SK-N-SH (cell line): ENCODE results near the gene GASK1A. TPM values are rescaled to one million over a fixed set of nuclear protein-coding genes. Genes with fewer than 3 reads are reported as not detected.

Experiments
- CTCF ChIA-PET: fragments of 300-600, 350-600 bp; formaldehyde crosslinking; extraction: SDS; loops from one replicate; lab custom pipeline; 2021; lab: Yijun Ruan, JAX
- POLR2A ChIA-PET: fragments of 350-600 bp; sonication (Branson Sonifier 250); formaldehyde crosslinking; extraction: SDS; loops from one replicate; lab custom pipeline; 2020; ENCODE audit warnings: antibody characterized with exemption, inconsistent platforms; lab: Yijun Ruan, JAX
- DNase-seq: peaks from one replicate; pipeline ENCODE4 v3.0.0; 2012
- H2AFZ ChIP-seq: fragments of 200-600 bp; sonication (generic); 2 replicates; pipeline ENCODE4 v1.8.1; 2016; ENCODE audit warnings: antibody characterized with exemption, mild to moderate bottlenecking, low read depth
- H3F3A ChIP-seq: fragments of 200-600 bp; sonication (generic); replicated peaks from 2 replicates; pipeline ENCODE3; 2016; ENCODE audit warnings: antibody characterized with exemption, mild to moderate bottlenecking; ENCODE audit not compliant: insufficient read depth
- H3K27ac ChIP-seq, 2 experiments: fragments of 200-500 bp in 1 of 2; fragments of 200-600 bp in 1 of 2; sonication (Bioruptor generic) in 1 of 2; sonication (generic), shearing (Covaris generic) in 1 of 2; 2 replicates each; pipeline versions ENCODE4 v1.5.1 to v1.6.1; 2014 to 2016; ENCODE audit warnings: low read depth in 2 of 2, inconsistent platforms in 1 of 2, low read length in 1 of 2, mild to moderate bottlenecking in 1 of 2, mixed read lengths in 1 of 2
- H3K27me3 ChIP-seq: fragments of 200-600 bp; sonication (generic), shearing (Covaris generic); 2 replicates; pipeline ENCODE4 v1.6.1; 2016; ENCODE audit warnings: mixed run types; ENCODE audit not compliant: insufficient read depth
- H3K36me3 ChIP-seq, 2 experiments: fragments of 200-500 bp in 1 of 2; fragments of 200-600 bp in 1 of 2; sonication (Bioruptor generic) in 1 of 2; sonication (generic) in 1 of 2; replicated peaks in 1 of 2; 2 replicates each; pipeline versions ENCODE3 to v1.5.1; 2014 to 2016; ENCODE audit warnings: low read length in 1 of 2, mild to moderate bottlenecking in 1 of 2; ENCODE audit not compliant: insufficient read depth in 2 of 2, control insufficient read depth in 1 of 2
- H3K4me1 ChIP-seq, 2 experiments: fragments of 200-500 bp in 1 of 2; fragments of 200-600 bp in 1 of 2; sonication (Bioruptor generic) in 1 of 2; sonication (generic), shearing (Covaris generic) in 1 of 2; 2 replicates each; pipeline versions ENCODE4 v1.5.1 to v1.6.1; 2014 to 2016; ENCODE audit warnings: low read depth in 1 of 2, low read length in 1 of 2, mixed run types in 1 of 2; ENCODE audit not compliant: insufficient read depth in 2 of 2, control insufficient read depth in 1 of 2
- H3K4me2 ChIP-seq: fragments of 200-600 bp; sonication (generic), shearing (Covaris generic); 2 replicates; pipeline ENCODE4 v1.6.1; 2017; ENCODE audit warnings: mixed run types
- H3K4me3 ChIP-seq, 2 experiments: fragments of 200-500 bp in 1 of 2; fragments of 200-600 bp in 1 of 2; sonication (Bioruptor generic) in 1 of 2; sonication (generic), shearing (Covaris generic) in 1 of 2; 2 replicates each; pipeline versions ENCODE4 v1.5.1 to v1.8.1; 2014 to 2016; ENCODE audit warnings: low read depth in 2 of 2, inconsistent platforms in 1 of 2, low read length in 1 of 2, mild to moderate bottlenecking in 1 of 2, mixed read lengths in 1 of 2, moderate library complexity in 1 of 2
- H3K79me2 ChIP-seq: fragments of 200-600 bp; sonication (generic); 2 replicates; pipeline ENCODE4 v1.8.1; 2017; ENCODE audit warnings: mild to moderate bottlenecking; ENCODE audit not compliant: insufficient read depth
- H3K9ac ChIP-seq: fragments of 200-600 bp; sonication (generic); 2 replicates; pipeline ENCODE4 v1.6.1; 2017; ENCODE audit warnings: mixed run types
- H3K9me2 ChIP-seq: fragments of 200-600 bp; sonication (generic); 2 replicates; pipeline ENCODE4 v1.6.1; 2017; ENCODE audit warnings: mixed run types
- H3K9me3 ChIP-seq: fragments of 200-600 bp; sonication (generic); 2 replicates; pipeline ENCODE4 v1.6.1; 2017; ENCODE audit warnings: mixed run types, mild to moderate bottlenecking, moderate library complexity
- H4K20me1 ChIP-seq: fragments of 200-600 bp; sonication (generic); 2 replicates; pipeline ENCODE4 v1.6.1; 2017; ENCODE audit warnings: mild to moderate bottlenecking, mixed run types; ENCODE audit not compliant: insufficient read depth
- CHD2 ChIP-seq: fragments of 150-350 bp; IDR thresholded peaks from 2 replicates; pipeline ENCODE4 v1.6.1; 2018; ENCODE audit warnings: low read length; ENCODE audit not compliant: partially characterized antibody
- EP300 ChIP-seq, 2 experiments: IDR thresholded peaks; 2 replicates each; pipeline versions ENCODE4 v1.4.0 to v1.6.1; 2012; ENCODE audit warnings: borderline replicate concordance in 1 of 2, low read depth in 1 of 2, low read length in 1 of 2
- EZH2phosphoT487 ChIP-seq: fragments of 200-600 bp; sonication (generic); IDR thresholded peaks from 2 replicates; pipeline ENCODE4 v1.6.1; 2017; ENCODE audit warnings: low read depth, mixed run types, mild to moderate bottlenecking, antibody characterized with exemption, moderate library complexity, borderline replicate concordance
- FOSL2 ChIP-seq: IDR thresholded peaks from 2 replicates; pipeline ENCODE4 v1.4.0; 2012; ENCODE audit warnings: low read depth, mild to moderate bottlenecking, moderate library complexity, borderline replicate concordance
- FOXJ3 ChIP-seq: sonication (generic); formaldehyde crosslinking; IDR thresholded peaks from 2 replicates; pipeline ENCODE4 v1.5.1; 2020; ENCODE audit warnings: mild to moderate bottlenecking, missing genetic modification reagents
- GABPA ChIP-seq: IDR thresholded peaks from 2 replicates; pipeline ENCODE4 v1.4.0; 2012; ENCODE audit warnings: low read depth, mild to moderate bottlenecking
- GATA2 ChIP-seq: sonication (generic); formaldehyde crosslinking; IDR thresholded peaks from 2 replicates; pipeline ENCODE4 v1.5.0; 2020; ENCODE audit warnings: mild to moderate bottlenecking, missing genetic modification reagents
- JUND ChIP-seq: IDR thresholded peaks from 2 replicates; pipeline ENCODE4 v1.4.0; 2012
- MEF2A ChIP-seq: IDR thresholded peaks from 2 replicates; pipeline ENCODE4 v1.4.0; 2012; ENCODE audit warnings: low read depth, borderline replicate concordance
- MXI1 ChIP-seq: IDR thresholded peaks from 2 replicates; pipeline ENCODE4 v1.6.1; 2012; ENCODE audit warnings: mild to moderate bottlenecking, low read depth, low read length, improper control_type of control experiment
- NFIC ChIP-seq: IDR thresholded peaks from 2 replicates; pipeline ENCODE4 v1.4.0; 2012; ENCODE audit warnings: borderline replicate concordance
- NRF1 ChIP-seq: IDR thresholded peaks from 2 replicates; pipeline ENCODE4 v1.6.1; 2012; ENCODE audit warnings: low read depth, mild to moderate bottlenecking, low read length
- RAD21 ChIP-seq: IDR thresholded peaks from 2 replicates; pipeline ENCODE4 v1.6.1; 2012; ENCODE audit warnings: mild to moderate bottlenecking, low read length
- RCOR1 ChIP-seq: fragments of 150-350 bp; IDR thresholded peaks from 2 replicates; pipeline ENCODE4 v1.6.1; 2017; ENCODE audit warnings: antibody characterized with exemption, low read length
- RFX5 ChIP-seq: IDR thresholded peaks from 2 replicates; pipeline ENCODE4 v1.6.1; 2012; ENCODE audit warnings: mild to moderate bottlenecking, improper control_type of control experiment, low read length
- RXRA ChIP-seq: IDR thresholded peaks from 2 replicates; pipeline ENCODE4 v1.4.0; 2012; ENCODE audit warnings: low read depth, mild to moderate bottlenecking, borderline replicate concordance
- SIN3A ChIP-seq: IDR thresholded peaks from 2 replicates; pipeline ENCODE4 v1.6.1; 2012; ENCODE audit warnings: low read depth, mild to moderate bottlenecking, low read length, moderate library complexity, borderline replicate concordance
- TAF1 ChIP-seq: IDR thresholded peaks from 2 replicates; pipeline ENCODE4 v1.6.1; 2012; ENCODE audit warnings: low read depth, mild to moderate bottlenecking, low read length, moderate library complexity, borderline replicate concordance
- TCF12 ChIP-seq: IDR thresholded peaks from 2 replicates; pipeline ENCODE4 v1.4.0; 2012
- TEAD4 ChIP-seq: IDR thresholded peaks from 2 replicates; pipeline ENCODE4 v1.4.0; 2012; ENCODE audit warnings: mild to moderate bottlenecking, borderline replicate concordance; ENCODE audit not compliant: insufficient read depth
- WGBS: methylation state at CpG from one replicate; pipeline ENCODE4 v1.1.6; 2017; ENCODE audit warnings: low lambda C conversion rate; 5-methylcytosine and 5-hydroxymethylcytosine counted together
- polyA plus RNA-seq, 3 experiments: library from polyadenylated mRNA; depleted of rRNA; stranded (reverse); fragments of >200 nt; gene quantifications; 2 replicates each; pipeline ENCODE4 v1.2.3, GENCODE V29; 2012
- TF ChIP-seq, protein P1 (sequence below): fragments of 200-600 bp; sonication (generic); IDR thresholded peaks from 2 replicates; pipeline ENCODE4 v1.6.1; 2017; ENCODE audit warnings: antibody characterized with exemption, mild to moderate bottlenecking, moderate library complexity
- TF ChIP-seq, protein P2 (sequence below): IDR thresholded peaks from 2 replicates; pipeline ENCODE4 v1.4.0; 2012; ENCODE audit warnings: low read depth, borderline replicate concordance

The GASK1A gene
- polyA plus RNA-seq, 1 of the 3 experiments (the other 2 are of a cell fraction), result not detected

DNA sequence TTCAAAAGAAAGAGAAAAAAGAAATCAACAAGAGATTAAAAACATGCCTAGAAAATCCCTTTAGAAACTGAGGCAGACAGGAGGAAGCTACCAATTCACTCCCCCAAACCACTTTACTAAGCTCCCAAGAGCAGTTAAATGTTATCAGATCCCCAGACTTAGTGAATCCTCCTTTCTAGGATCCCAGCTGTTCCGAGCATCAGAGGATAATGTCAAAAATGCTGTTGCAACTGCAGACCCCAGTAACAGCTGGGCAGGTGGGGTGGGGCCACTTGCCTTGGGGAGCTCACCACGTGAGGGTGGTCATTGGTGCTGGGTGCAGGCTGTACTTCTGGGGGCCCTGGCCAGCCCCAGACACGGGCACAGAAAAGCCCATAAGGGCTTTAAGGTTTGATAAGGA, 117.7 kb downstream of the GASK1A start:
- no peaks in the 10 kb centered on the region for H3K9me3 ChIP-seq
- H3K9me2 ChIP-seq, result no peaks in the 10 kb centered on the region
- H3K4me3 ChIP-seq, result no peak overlapping the region
- H3F3A ChIP-seq, result no peaks in the 10 kb centered on the region
- ChIA-PET CTCF (interaction anchor here (0.9 to 1.5 kb wide), 2 partner anchors 135 to 407 kb away, joined by 5 to 6 read pairs; no protein-coding TSS in a partner anchor), POLR2A (no interaction called here)
- H3K27me3 ChIP-seq, result no peaks in the 10 kb centered on the region
- DNase-seq, result no peak
- no peak overlapping the region for H3K9ac ChIP-seq
- H4K20me1 ChIP-seq, result no peaks in the 10 kb centered on the region
- H2AFZ ChIP-seq, result no peak overlapping the region
- H3K4me2 ChIP-seq, result no peak overlapping the region
- H3K79me2 ChIP-seq, result no peaks in the 10 kb centered on the region
- WGBS, result 77% methylated on average over 3 of the region's 3 CpGs
- peaks cover 0 to 20% of the 10 kb centered on the region in 2 experiments; a peak in 1 of 4 replicates for H3K4me1 ChIP-seq
- no peak overlapping the region for H3K27ac ChIP-seq
- no peaks in the 10 kb centered on the region for H3K36me3 ChIP-seq
- TF ChIP-seq, protein P1, sequence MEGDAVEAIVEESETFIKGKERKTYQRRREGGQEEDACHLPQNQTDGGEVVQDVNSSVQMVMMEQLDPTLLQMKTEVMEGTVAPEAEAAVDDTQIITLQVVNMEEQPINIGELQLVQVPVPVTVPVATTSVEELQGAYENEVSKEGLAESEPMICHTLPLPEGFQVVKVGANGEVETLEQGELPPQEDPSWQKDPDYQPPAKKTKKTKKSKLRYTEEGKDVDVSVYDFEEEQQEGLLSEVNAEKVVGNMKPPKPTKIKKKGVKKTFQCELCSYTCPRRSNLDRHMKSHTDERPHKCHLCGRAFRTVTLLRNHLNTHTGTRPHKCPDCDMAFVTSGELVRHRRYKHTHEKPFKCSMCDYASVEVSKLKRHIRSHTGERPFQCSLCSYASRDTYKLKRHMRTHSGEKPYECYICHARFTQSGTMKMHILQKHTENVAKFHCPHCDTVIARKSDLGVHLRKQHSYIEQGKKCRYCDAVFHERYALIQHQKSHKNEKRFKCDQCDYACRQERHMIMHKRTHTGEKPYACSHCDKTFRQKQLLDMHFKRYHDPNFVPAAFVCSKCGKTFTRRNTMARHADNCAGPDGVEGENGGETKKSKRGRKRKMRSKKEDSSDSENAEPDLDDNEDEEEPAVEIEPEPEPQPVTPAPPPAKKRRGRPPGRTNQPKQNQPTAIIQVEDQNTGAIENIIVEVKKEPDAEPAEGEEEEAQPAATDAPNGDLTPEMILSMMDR, result no peak
- TF ChIP-seq NRF1 (no peak), MEF2A (no peak), GABPA (no peak), RFX5 (no peak), SIN3A (no peak), RCOR1 (no peak), FOXJ3 (CRISPR knock-in tag) (no peak), RAD21 (no peak), TEAD4 (no peak), MXI1 (no peak)

DNA sequence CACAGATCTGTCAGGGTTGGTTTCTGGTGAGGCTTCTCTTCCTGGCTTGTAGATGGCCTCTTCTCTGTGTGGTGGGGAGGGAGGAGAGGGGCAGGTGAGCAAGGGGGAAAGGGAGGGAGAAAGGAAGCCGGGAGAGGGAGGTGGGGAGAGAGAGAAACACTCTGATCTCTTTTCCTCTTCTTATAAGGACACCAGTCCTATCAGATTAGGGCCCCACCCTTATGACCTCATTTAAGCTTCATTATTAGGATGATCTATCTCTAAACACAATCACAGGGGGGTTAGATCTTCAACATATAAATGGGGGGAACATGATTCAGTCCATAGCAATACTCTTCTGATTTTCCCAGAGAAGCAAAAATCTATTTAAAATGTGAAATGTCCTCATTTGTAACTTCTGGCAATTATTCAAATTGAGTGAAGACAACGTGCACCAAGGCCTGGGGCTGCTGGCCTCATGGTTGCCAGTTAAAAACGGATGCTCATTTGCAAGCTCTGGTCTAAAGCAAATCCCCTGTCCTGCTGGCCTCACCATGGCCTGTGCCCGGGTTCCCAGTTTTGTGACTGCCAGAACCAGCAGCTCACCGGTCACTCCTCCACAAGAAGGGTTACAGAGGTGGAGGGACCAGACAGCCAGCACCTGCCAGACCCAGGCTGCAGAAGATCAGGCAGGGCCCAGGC, 118.4 kb downstream of the GASK1A start:
- Histone ChIP-seq H3K27me3 (no peaks in the 10 kb centered on the region), H3K79me2 (no peaks in the 10 kb centered on the region), H3K9me3 (no peaks in the 10 kb centered on the region), H3K9me2 (no peaks in the 10 kb centered on the region), H3K4me2 (no peak overlapping the region), H3K4me1 (peaks cover 0 to 20% of the 10 kb centered on the region in 2 experiments; a peak in 1 of 4 replicates)
- POLR2A ChIA-PET, result no interaction called here
- DNase-seq, result peak; percentile 30
- TF ChIP-seq CHD2 (no peak), TCF12 (no peak), NFIC (no peak), MEF2A (no peak), GATA2 (CRISPR knock-in tag) (no peak), JUND (no peak), GABPA (no peak), TEAD4 (no peak), EP300 (IDR thresholded peaks at IDR 0.05; ENCODE audit: borderline replicate concordance in 1 of 2, low read depth in 1 of 2, low read length in 1 of 2) (no peak), EZH2phosphoT487 (no peak), FOSL2 (no peak), TAF1 (no peak), RAD21 (no peak), SIN3A (no peak), RXRA (no peak), RFX5 (no peak)
- TF ChIP-seq, protein P2, sequence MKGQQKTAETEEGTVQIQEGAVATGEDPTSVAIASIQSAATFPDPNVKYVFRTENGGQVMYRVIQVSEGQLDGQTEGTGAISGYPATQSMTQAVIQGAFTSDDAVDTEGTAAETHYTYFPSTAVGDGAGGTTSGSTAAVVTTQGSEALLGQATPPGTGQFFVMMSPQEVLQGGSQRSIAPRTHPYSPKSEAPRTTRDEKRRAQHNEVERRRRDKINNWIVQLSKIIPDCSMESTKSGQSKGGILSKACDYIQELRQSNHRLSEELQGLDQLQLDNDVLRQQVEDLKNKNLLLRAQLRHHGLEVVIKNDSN, result no peak
- TF ChIP-seq, protein P1, result no peak
- TF ChIP-seq, all 33 proteins: peak for 0
- H3K27ac ChIP-seq, result no peak overlapping the region
- 60% methylated on average over 3 of the region's 5 CpGs for WGBS
- no peaks in the 10 kb centered on the region for H3K36me3 ChIP-seq
- H3F3A ChIP-seq, result no peaks in the 10 kb centered on the region
- CTCF ChIA-PET, result interaction anchor here (1.1 to 1.5 kb wide), 3 partner anchors 12 to 407 kb away, joined by 4 to 6 read pairs (median 5); no protein-coding TSS in a partner anchor
- no peak overlapping the region for H2AFZ ChIP-seq
- H4K20me1 ChIP-seq, result no peaks in the 10 kb centered on the region
- no peak overlapping the region for H3K9ac ChIP-seq
- no peak overlapping the region for H3K4me3 ChIP-seq
